BJ (cell line): ENCODE measurements around the gene PPP4R4. TPM values are rescaled to one million over a fixed set of nuclear protein-coding genes. Genes with fewer than 3 reads are reported as not detected.
"Not testable (repeated sequence)": the region's sequence is repeated elsewhere in the genome, so short reads cannot be mapped to it uniquely, and the experiment has no call there.

Source experiments
- CTCF ChIA-PET: fragments of 350-600 bp; formaldehyde crosslinking; extraction: SDS; loops from one replicate; lab custom pipeline; 2021; ENCODE audit warnings: antibody characterized with exemption, inconsistent platforms; lab: Yijun Ruan, JAX
- POLR2A ChIA-PET: fragments of 300-600 bp; sonication (Branson Sonifier 250); formaldehyde crosslinking; extraction: SDS; loops from one replicate; lab custom pipeline; 2021; ENCODE audit warnings: antibody characterized with exemption; lab: Charles Lee
- DNase-seq: peaks from one replicate; pipeline ENCODE4 v3.0.0-alpha.2; 2011; ENCODE audit warnings: low read depth
- H3K27me3 ChIP-seq: 2 replicates; pipeline ENCODE4 v1.6.0; 2011; ENCODE audit warnings: low read length; ENCODE audit not compliant: control insufficient read depth, insufficient read depth
- H3K36me3 ChIP-seq: 2 replicates; pipeline ENCODE4 v1.5.1; 2011; ENCODE audit warnings: low read length; ENCODE audit not compliant: control insufficient read depth, insufficient read depth
- H3K4me3 ChIP-seq: 2 replicates; pipeline ENCODE4 v1.5.1; 2011; ENCODE audit warnings: low read depth, mild to moderate bottlenecking, control low read depth, low read length
- CTCF ChIP-seq: IDR thresholded peaks from 2 replicates; pipeline ENCODE4 v1.5.1; 2011; ENCODE audit warnings: low read depth, mild to moderate bottlenecking, control low read depth, inconsistent platforms, low read length, moderate library complexity; ENCODE audit not compliant: insufficient read depth
- polyA plus RNA-seq: library from polyadenylated mRNA; depleted of rRNA; stranded (reverse); fragments of >200 nt; gene quantifications from 2 replicates; pipeline ENCODE4 v1.2.3, GENCODE V29; 2011

The PPP4R4 gene
- polyA plus RNA-seq, 1 experiment: 0.37 TPM

GRCh38 chr14:94153750-94154342 is 20.3 kb upstream of the PPP4R4 start:
- ChIA-PET POLR2A (no interaction called here), CTCF (interaction anchor here (1.0 to 1.2 kb wide), 2 partner anchors 17 to 119 kb away, joined by 3 read pairs; no protein-coding TSS in a partner anchor)
- H3K4me3 ChIP-seq: no peak overlapping the region
- H3K36me3 ChIP-seq: no peaks in the 10 kb centered on the region
- TF ChIP-seq CTCF: no peak
- H3K27me3 ChIP-seq: peaks cover 4% of the 10 kb centered on the region; the same call in 1 of the 2 replicates
- no peak for DNase-seq

GRCh38 chr14:94156143-94156542 is 18.0 kb upstream of the PPP4R4 start:
- H3K4me3 ChIP-seq, H3K27me3 ChIP-seq, DNase-seq, POLR2A ChIA-PET, H3K36me3 ChIP-seq, CTCF ChIA-PET: not testable (repeated sequence)

DNA sequence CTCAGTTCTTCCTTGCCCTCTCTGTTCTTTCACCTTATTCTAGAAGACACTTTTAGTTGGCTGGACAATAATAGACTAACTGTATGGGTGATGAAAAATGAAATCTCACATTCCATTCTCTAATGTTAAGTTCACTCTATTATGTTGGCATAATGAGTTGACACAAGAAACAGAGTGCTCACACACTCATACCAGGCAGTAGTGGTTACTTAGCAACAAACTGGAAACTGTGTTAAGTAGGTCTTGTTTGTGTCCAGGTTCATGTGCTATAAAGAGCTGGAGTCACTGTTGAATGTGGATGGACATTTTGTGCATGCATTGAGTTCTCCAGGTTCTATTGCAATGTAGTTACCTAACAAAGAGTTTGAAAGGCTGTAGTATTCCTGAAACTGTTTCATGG is 16.9 kb upstream of the PPP4R4 start:
- peaks cover 4% of the 10 kb centered on the region; the same call in 1 of the 2 replicates for H3K27me3 ChIP-seq
- no peaks in the 10 kb centered on the region for H3K36me3 ChIP-seq
- DNase-seq: no peak
- TF ChIP-seq CTCF: no peak
- H3K4me3 ChIP-seq: no peak overlapping the region
- CTCF ChIA-PET: interaction anchor here (0.8 kb wide), 1 partner anchor 13 kb away, joined by 4 read pairs; no protein-coding TSS in a partner anchor
- POLR2A ChIA-PET: no interaction called here

- DNase-seq: no peak
- ChIA-PET CTCF (interaction anchor here (0.8 kb wide), 1 partner anchor 12 kb away, joined by 4 read pairs; no protein-coding TSS in a partner anchor), POLR2A (no interaction called here)
- Histone ChIP-seq H3K36me3 (no peaks in the 10 kb centered on the region), H3K27me3 (peaks cover 2% of the 10 kb centered on the region; the same call in 1 of the 2 replicates), H3K4me3 (no peak overlapping the region)
- TF ChIP-seq CTCF: no peak
These were observed 15.8 kb upstream of the PPP4R4 start for GRCh38 chr14:94158239-94158883.

GRCh38 chr14:94161058-94161457 is 13.1 kb upstream of the PPP4R4 start:
- H3K36me3 ChIP-seq: no peaks in the 10 kb centered on the region
- TF ChIP-seq CTCF: no peak
- ChIA-PET POLR2A (no interaction called here), CTCF (interaction anchor here (1.0 kb wide), 1 partner anchor 21 kb away, joined by 3 read pairs; no protein-coding TSS in a partner anchor)
- peaks cover 9% of the 10 kb centered on the region for H3K27me3 ChIP-seq
- no peak for DNase-seq
- H3K4me3 ChIP-seq: no peak overlapping the region
